Left ventricle myocardium inferior (tissue), 1 donor: Measurements from ENCODE around the gene CD180. TPM values are rescaled to one million over a fixed set of nuclear protein-coding genes. Genes with fewer than 3 reads are reported as not detected.
A peak's percentile ranks its signal among the peaks of the same experiment; 100 is the strongest.

Experiments used
- DNase-seq: peaks from one replicate; pipeline ENCODE4 v3.0.0-alpha.2; 2020
- H3K27ac ChIP-seq: fragments of 200-600 bp; replicated peaks from 2 replicates; pipeline ENCODE4 v1.8.0; 2021
- H3K27me3 ChIP-seq: fragments of 200-600 bp; 2 replicates; pipeline ENCODE4 v1.8.0; 2021; ENCODE audit warnings: low read depth
- H3K36me3 ChIP-seq: fragments of 200-600 bp; 2 replicates; pipeline ENCODE4 v1.8.0; 2021
- H3K4me1 ChIP-seq: fragments of 200-600 bp; 2 replicates; pipeline ENCODE4 v1.8.0; 2021
- H3K4me3 ChIP-seq: fragments of 200-600 bp; 2 replicates; pipeline ENCODE4 v1.8.0; 2021; ENCODE audit warnings: mild to moderate bottlenecking, moderate library complexity
- H3K9me3 ChIP-seq: fragments of 200-600 bp; replicated peaks from 2 replicates; pipeline ENCODE4 v1.8.0; 2021
- CTCF ChIP-seq: fragments of 200-600 bp; IDR thresholded peaks from 2 replicates; pipeline ENCODE4 v1.8.0; 2021; ENCODE audit warnings: antibody characterized with exemption, mild to moderate bottlenecking, borderline replicate concordance
- intact Hi-C: fragments of 100-400 bp; cut with micrococcal nuclease; formaldehyde crosslinking; loops from one replicate; pipeline ENCODE4 v1.11.0; 2022
- long read RNA-seq: library from polyadenylated mRNA; unstranded; transcript quantifications from one replicate; pipeline ENCODE4 v2.0.0, GENCODE V29; 2021
- total RNA-seq: library from RNA; stranded (reverse); fragmentation: NEBNext Ultra II Directional; extraction: Animal tissue kit (Norgen Biotek cat#: 25700); gene quantifications from one replicate; pipeline ENCODE4 v1.2.1, GENCODE V29; 2021
- donor health status: DM: no; HTN: yes; CAD: no; lungs with severe emphysema.

CD180 gene
- total RNA-seq: 0.44 TPM
- long read RNA-seq, full-length matches to known transcripts: 1 of 1 reads
- long read RNA-seq, partial matches to known transcripts: 0 of 1 reads
- long read RNA-seq, other reads (novel, unspliced or antisense): 0 of 1 reads

DNA sequence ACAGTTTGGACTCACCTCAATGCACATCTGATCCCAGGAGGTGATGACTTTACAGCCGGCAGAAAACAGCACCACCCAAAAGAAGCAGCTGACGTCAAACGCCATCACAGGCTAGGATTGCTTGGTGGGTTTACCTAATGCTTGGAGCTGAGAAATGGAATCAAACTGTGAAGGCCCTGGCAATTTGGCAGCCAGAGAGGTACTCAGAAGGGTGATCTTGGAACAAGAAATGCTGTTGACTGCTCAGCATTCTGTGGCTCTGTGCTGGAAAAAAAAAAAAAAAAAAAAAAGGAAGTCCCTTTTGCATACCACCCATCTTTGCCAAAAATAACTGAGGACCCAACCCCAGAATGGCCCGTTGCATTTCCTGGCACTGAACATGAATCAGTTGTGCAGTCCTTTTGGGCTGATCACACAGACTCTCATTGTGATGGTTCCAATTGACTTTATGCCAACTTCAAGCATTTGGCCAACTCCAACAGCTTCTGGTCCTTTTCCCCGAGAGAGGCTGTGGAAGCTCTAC is at the start of gene CD180:
Gene CD180, minus strand, starts transcription at position 263 of the 523 bp plus-strand sequence. Its CDS starts 158 bp downstream, at position 105.
- Histone ChIP-seq H3K4me1 (peaks cover 11% of the 10 kb centered on the region), H3K36me3 (no peaks in the 10 kb centered on the region), H3K27me3 (no peaks in the 10 kb centered on the region), H3K27ac (peak within 1 kb of the TSS; percentile 43), H3K9me3 (peaks cover 10% of the 10 kb centered on the region), H3K4me3 (peak within 1 kb of the TSS; percentile 18)
- intact Hi-C loops: no loop called here
- TF ChIP-seq CTCF: no peak
- peak; percentile 38 for DNase-seq

DNA sequence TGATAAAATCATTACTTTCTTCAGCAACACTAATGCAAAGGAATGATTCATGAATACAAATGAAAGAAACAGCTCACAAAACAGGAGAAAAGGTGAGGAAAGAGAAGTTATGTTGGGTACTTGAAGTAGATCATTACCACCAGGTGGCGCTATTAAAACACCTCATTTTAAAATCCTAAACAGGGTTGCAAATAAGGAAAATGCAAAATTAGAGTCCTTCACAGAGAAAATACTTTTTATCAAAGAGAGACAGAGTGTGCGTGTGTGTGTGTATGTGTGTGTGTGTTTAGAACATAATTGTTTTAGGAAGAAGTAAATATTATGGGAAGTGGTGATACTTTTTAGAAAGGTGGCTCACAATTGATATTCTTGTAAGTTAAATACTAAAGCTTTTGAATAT is 49.5 kb upstream of the CD180 start:
- no peaks in the 10 kb centered on the region for H3K36me3 ChIP-seq
- peaks cover 43% of the 10 kb centered on the region for H3K4me1 ChIP-seq
- H3K27me3 ChIP-seq: no peaks in the 10 kb centered on the region
- DNase-seq: no peak
- H3K4me3 ChIP-seq: no peak overlapping the region
- no peaks in the 10 kb centered on the region for H3K9me3 ChIP-seq
- intact Hi-C loops: loop anchor here (10.0 kb wide), 2 partner anchors 1009 to 1219 kb away; no protein-coding TSS in a partner anchor
- H3K27ac ChIP-seq: peak overlapping the region; percentile 43
- peak; percentile 78 for TF ChIP-seq CTCF

DNA sequence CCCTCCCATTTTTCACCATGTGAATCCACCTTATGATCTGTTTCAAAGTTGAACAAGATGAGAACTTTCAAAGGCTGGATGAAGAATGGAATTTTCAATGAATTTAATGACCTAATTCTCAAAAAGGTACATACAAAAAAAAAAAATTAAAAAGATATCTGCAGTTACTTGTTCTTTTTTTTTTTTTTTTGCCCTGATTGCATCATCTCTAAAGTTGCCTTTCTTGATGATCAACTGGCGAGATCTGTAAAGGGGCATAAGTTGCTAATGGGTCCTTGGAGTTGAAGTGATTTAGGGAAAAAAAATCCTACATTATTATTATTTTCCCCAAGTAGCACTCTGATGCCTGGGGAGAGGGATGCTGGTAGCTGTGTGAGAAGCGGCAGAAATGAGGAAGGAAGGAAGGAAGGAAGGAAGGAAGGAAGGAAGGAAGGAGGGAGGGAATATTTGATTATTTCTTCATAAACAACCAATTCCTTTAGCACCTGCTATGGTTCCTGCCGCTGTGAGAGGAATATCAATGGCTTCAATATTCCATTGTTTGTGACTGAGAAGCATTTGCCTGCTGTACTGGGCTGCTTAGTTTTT is 48.8 kb upstream of the CD180 start:
- intact Hi-C loops: loop anchor here (10.0 kb wide), 2 partner anchors 1009 to 1219 kb away; no protein-coding TSS in a partner anchor

DNA sequence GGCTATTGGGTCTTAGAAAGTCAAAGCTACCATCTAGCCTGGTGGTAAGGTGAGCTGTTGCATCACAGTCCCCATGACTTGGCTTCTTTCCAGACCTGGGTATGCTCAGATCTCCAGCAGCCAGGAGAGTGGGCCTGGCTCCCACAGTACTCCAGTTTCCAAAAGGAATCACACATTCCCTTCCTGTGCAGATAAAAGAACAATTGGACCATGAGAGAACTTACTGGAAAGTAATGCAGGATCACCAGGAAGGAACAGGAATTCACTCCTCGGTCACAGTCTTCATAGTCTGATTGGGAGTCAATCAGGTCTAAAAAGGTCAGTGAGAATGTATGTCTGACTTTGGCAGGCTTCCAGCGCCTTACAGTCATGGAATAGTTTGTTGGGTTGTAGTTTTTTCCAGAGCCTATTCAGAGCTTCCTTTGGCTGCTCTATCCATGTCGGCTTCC is 47.8 kb upstream of the CD180 start:
- Histone ChIP-seq H3K9me3 (no peaks in the 10 kb centered on the region), H3K27me3 (no peaks in the 10 kb centered on the region), H3K36me3 (no peaks in the 10 kb centered on the region), H3K4me1 (peaks cover 40% of the 10 kb centered on the region), H3K4me3 (no peak overlapping the region), H3K27ac (peak overlapping the region; percentile 23)
- no peak for TF ChIP-seq CTCF
- DNase-seq: no peak
- intact Hi-C loops: loop anchor here (10.0 kb wide), 2 partner anchors 1010 to 1220 kb away; no protein-coding TSS in a partner anchor

More for the DNA sequence above, 48.8 kb upstream of the CD180 start:
- Histone ChIP-seq H3K9me3 (no peaks in the 10 kb centered on the region), H3K27ac (peak overlapping the region; percentile 43), H3K27me3 (no peaks in the 10 kb centered on the region), H3K4me1 (peaks cover 43% of the 10 kb centered on the region), H3K36me3 (no peaks in the 10 kb centered on the region), H3K4me3 (no peak overlapping the region)
- DNase-seq: no peak
- no peak for TF ChIP-seq CTCF

DNA sequence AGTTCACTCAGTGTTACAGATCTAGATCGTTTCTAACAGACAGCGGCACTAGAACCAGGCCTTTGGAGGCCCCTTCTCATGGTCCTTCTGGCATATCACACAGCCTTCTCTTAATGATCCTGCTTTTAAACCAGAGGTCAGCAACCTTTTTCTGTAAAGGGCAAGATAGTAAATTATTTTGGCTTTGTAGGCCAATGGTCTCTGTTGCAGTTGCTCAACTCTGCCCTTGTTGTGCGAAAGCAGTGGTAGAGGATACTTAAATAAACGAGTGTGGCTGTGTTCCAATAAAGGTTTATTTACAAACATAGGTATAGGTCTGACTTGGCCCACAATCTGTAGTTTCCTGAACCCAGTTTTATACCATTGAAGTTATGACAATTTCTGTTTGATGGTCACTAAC is 47.3 kb upstream of the CD180 start:
- no peaks in the 10 kb centered on the region for H3K36me3 ChIP-seq
- intact Hi-C loops: loop anchor here (10.0 kb wide), 2 partner anchors 1011 to 1221 kb away; no protein-coding TSS in a partner anchor
- TF ChIP-seq CTCF: no peak
- H3K9me3 ChIP-seq: no peaks in the 10 kb centered on the region
- H3K4me1 ChIP-seq: peaks cover 35% of the 10 kb centered on the region
- no peak overlapping the region for H3K4me3 ChIP-seq
- H3K27ac ChIP-seq: no peak overlapping the region
- H3K27me3 ChIP-seq: no peaks in the 10 kb centered on the region
- DNase-seq: no peak
